ENCODE measurements around the gene ANKS1B. TPM values are rescaled to one million over a fixed set of nuclear protein-coding genes. Genes with fewer than 3 reads are reported as not detected.
"Not testable (repeated sequence)": the region's sequence is repeated elsewhere in the genome, so short reads cannot be mapped to it uniquely, and the experiment has no call there.

ANKS1B gene
- total RNA-seq, 6 experiments from 2014 or later: 0.31 to 0.66 (median 0.37) TPM

DNA sequence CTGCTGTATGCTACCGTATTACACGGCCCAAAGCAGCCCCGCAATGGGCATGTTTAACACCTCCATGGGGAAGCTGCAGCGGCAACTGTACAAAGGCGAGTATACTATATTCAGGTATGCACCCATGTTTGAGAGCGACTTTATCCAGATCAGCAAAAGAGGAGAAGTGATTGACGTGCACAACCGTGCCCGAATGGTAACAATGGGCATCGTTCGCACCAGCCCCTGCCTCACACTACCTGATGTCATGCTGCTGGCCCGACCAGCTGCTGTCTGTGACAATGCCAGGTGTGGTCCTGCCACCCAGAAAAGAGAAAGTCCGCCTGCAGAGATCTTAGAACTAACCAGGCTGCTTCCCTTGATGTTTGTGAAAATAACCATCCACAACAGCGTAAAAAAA lies 336.6 kb downstream of the ANKS1B start:
- Mint-ChIP-seq H3K9me3 (peaks cover 28% of the 10 kb centered on the region), H3K27me3 (ENCODE audit: insufficient read depth) (no peaks in the 10 kb centered on the region), H3K36me3 (ENCODE audit: low read depth) (no peaks in the 10 kb centered on the region), H3K4me1 (ENCODE audit: low read depth) (no peaks in the 10 kb centered on the region), H3K27ac (no peak overlapping the region), H3K4me3 (no peak overlapping the region)
- TF ChIP-seq, protein P1, sequence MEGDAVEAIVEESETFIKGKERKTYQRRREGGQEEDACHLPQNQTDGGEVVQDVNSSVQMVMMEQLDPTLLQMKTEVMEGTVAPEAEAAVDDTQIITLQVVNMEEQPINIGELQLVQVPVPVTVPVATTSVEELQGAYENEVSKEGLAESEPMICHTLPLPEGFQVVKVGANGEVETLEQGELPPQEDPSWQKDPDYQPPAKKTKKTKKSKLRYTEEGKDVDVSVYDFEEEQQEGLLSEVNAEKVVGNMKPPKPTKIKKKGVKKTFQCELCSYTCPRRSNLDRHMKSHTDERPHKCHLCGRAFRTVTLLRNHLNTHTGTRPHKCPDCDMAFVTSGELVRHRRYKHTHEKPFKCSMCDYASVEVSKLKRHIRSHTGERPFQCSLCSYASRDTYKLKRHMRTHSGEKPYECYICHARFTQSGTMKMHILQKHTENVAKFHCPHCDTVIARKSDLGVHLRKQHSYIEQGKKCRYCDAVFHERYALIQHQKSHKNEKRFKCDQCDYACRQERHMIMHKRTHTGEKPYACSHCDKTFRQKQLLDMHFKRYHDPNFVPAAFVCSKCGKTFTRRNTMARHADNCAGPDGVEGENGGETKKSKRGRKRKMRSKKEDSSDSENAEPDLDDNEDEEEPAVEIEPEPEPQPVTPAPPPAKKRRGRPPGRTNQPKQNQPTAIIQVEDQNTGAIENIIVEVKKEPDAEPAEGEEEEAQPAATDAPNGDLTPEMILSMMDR (IDR thresholded peaks at IDR 0.05): no peak
- DNase-seq: no peak

DNA sequence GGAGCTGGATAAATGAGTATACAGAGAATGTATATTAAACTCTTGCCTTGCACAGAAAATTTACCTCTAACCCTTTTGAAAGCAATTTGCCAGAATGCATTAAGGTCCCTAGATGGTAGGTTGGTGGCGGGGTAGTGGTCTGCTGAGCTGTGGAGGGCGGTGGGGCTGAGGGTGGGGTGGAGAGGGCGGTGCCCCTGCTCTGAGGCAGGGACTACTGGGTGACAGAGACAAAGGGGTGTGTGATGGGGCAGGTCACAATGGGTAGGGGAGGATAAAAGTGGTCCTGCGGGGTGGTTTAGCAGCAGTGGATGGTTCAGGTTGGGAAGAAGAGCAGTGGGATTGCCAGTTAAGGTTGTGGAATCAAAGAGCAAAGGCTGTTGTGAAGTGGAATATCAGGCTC lies 337.3 kb downstream of the ANKS1B start, which contains the start of gene GARIN6:
GARIN6 (plus strand) TSS at position 301 of the 400 bp plus-strand sequence. CDS start 422 bp downstream, outside the sequence.
- DNase-seq: no peak
- H3K27ac Mint-ChIP-seq: no peak within 1 kb of the TSS
- H3K9me3 Mint-ChIP-seq: peaks cover 33% of the 10 kb centered on the region
- H3K27me3 Mint-ChIP-seq (ENCODE audit: insufficient read depth): no peaks in the 10 kb centered on the region
- no peak within 1 kb of the TSS for H3K4me3 Mint-ChIP-seq
- no peaks in the 10 kb centered on the region for H3K4me1 Mint-ChIP-seq (ENCODE audit: low read depth)
- H3K36me3 Mint-ChIP-seq (ENCODE audit: low read depth): no peaks in the 10 kb centered on the region
- TF ChIP-seq, protein P1 (IDR thresholded peaks at IDR 0.05): no peak

DNA sequence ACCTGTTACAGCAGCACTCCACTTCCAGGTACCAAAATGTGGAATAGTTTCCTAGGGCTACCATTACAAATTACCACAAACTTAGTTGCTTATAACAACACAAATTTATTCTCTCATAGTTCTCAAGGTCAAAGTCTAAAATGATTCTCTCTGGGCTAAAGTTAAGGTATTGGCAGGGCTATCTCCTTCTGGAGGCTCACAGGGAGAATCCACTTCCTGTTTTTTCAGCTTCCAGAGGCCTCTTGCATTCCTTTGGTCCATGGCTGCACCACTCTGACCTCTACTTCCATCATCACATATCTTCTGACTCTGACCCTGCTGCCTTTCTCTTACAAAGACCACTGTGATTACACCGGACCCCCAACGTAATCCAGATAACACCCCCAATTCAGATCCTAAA lies 340.1 kb downstream of the ANKS1B start:
- Mint-ChIP-seq H3K27ac (no peak overlapping the region), H3K4me1 (ENCODE audit: low read depth) (no peaks in the 10 kb centered on the region), H3K36me3 (ENCODE audit: low read depth) (no peaks in the 10 kb centered on the region), H3K9me3 (peaks cover 35% of the 10 kb centered on the region), H3K27me3 (ENCODE audit: insufficient read depth) (no peaks in the 10 kb centered on the region), H3K4me3 (no peak overlapping the region)
- DNase-seq: no peak
- TF ChIP-seq, protein P1 (IDR thresholded peaks at IDR 0.05): no peak

DNA sequence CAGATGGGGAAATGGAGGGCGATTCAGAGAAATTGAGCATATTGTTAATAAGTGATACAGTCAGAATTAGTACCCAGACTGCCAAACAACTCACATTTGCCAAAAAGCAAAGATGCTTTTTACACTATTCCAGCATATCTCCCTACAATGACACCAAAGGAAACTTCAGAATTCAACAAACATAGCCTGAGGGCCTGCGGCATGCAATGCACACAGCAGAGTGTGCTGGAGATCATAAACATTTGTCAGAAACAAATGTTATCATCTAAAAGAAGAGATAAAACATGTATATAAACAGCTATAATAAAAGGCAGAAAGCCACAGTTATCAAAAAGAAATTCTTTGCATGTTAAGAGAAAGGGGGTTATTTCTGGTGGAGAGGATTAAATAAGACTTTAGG lies 357.3 kb downstream of the ANKS1B start:
- Mint-ChIP-seq H3K4me3 (no peak overlapping the region), H3K27me3 (ENCODE audit: insufficient read depth) (no peaks in the 10 kb centered on the region), H3K36me3 (ENCODE audit: low read depth) (no peaks in the 10 kb centered on the region), H3K4me1 (ENCODE audit: low read depth) (no peaks in the 10 kb centered on the region), H3K9me3 (peaks cover 29% of the 10 kb centered on the region), H3K27ac (no peak overlapping the region)
- TF ChIP-seq, protein P1 (IDR thresholded peaks at IDR 0.05): no peak
- no peak for DNase-seq

DNA sequence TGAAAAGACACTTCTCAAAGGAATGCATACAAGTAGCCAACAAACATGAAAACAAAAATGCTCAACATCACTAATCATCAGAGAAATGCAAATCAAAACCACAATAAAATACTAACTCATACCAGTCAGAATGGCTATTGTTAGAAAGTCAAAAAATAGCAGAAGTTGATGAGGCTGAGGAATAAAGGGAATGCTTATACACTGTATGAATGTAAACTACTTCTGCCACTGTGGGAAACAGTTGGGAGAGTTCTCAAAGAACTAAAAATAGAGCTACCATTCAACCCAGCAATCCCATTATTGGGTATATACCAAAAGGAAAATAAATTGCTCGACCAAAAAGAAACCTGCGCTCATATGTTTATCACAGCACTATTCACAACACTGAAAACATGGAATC lies 360.1 kb downstream of the ANKS1B start:
- H3K36me3 Mint-ChIP-seq (ENCODE audit: low read depth); H3K27me3 Mint-ChIP-seq (ENCODE audit: insufficient read depth); DNase-seq; H3K4me1 Mint-ChIP-seq (ENCODE audit: low read depth); H3K27ac Mint-ChIP-seq; H3K4me3 Mint-ChIP-seq: not testable (repeated sequence)
- H3K9me3 Mint-ChIP-seq: peaks cover 40% of the 10 kb centered on the region

DNA sequence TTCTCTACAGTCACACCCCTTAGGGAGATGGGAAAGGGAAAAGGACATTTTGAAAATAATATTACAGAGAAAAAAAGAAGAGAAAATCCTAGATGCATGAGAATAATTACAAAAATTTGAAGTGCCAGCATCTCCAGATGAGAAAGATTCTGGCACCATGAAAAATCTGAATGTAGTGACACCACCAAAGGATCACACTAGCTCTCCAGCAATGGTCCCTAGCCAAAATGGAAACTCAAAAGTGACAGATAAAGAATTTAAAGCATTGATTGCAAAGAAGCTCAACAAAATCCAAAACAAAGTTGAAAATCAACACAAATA lies 364.6 kb downstream of the ANKS1B start:
- Mint-ChIP-seq H3K9me3 (peaks cover 69% of the 10 kb centered on the region), H3K4me3 (no peak overlapping the region), H3K27ac (no peak overlapping the region), H3K36me3 (ENCODE audit: low read depth) (peaks cover 5% of the 10 kb centered on the region; the same call in 1 of the 2 replicates), H3K27me3 (ENCODE audit: insufficient read depth) (no peaks in the 10 kb centered on the region), H3K4me1 (ENCODE audit: low read depth) (no peaks in the 10 kb centered on the region)
- TF ChIP-seq, protein P1 (IDR thresholded peaks at IDR 0.05): no peak
- DNase-seq: no peak
